ENCODE results near the gene USP25.

USP25 gene

GRCh38 chr21:15729674-15730483 is at the start of gene USP25:
Gene USP25, plus strand, starts transcription at chr21:15729982. Its CDS starts 412 bp downstream, at chr21:15730394.
- Histone ChIP-seq H3K36me3 (ENCODE audit: insufficient read depth, low read length) (no peaks in the 10 kb centered on the region), H3K4me1 (ENCODE audit: control insufficient read depth, insufficient read depth, low read length, unreplicated experiment) (peaks cover 4% of the 10 kb centered on the region), H3K27me3 (ENCODE audit: insufficient read depth, low read length) (no peaks in the 10 kb centered on the region), H3K79me2 (ENCODE audit: control insufficient read depth, insufficient read depth, low read length, unreplicated experiment) (peaks cover 43% of the 10 kb centered on the region), H3K27ac (ENCODE audit: low read depth, low read length) (peak within 1 kb of the TSS; percentile 40; the same call in 1 of the 2 replicates), H3K4me3 (ENCODE audit: low read depth, low read length) (peak within 1 kb of the TSS; percentile 88), H2AFZ (ENCODE audit: low read length, unreplicated experiment) (peak within 1 kb of the TSS; percentile 55)

GRCh38 chr21:15682186-15682895 is 47.4 kb upstream of the USP25 start:
- H3K27me3 ChIP-seq (ENCODE audit: insufficient read depth, low read length) = no peaks in the 10 kb centered on the region
- H3K4me1 ChIP-seq (ENCODE audit: control insufficient read depth, insufficient read depth, low read length, unreplicated experiment) = peaks cover 31% of the 10 kb centered on the region
- peak overlapping the region; percentile 30; the same call in 1 of the 2 replicates for H3K4me3 ChIP-seq (ENCODE audit: low read depth, low read length)
- H3K27ac ChIP-seq (ENCODE audit: low read depth, low read length) = peak overlapping the region; percentile 78
- H3K36me3 ChIP-seq (ENCODE audit: insufficient read depth, low read length) = peaks cover 4% of the 10 kb centered on the region; the same call in 1 of the 2 replicates
- H3K79me2 ChIP-seq (ENCODE audit: control insufficient read depth, insufficient read depth, low read length, unreplicated experiment) = no peaks in the 10 kb centered on the region
- H2AFZ ChIP-seq (ENCODE audit: low read length, unreplicated experiment) = peak overlapping the region; percentile 26

DNA sequence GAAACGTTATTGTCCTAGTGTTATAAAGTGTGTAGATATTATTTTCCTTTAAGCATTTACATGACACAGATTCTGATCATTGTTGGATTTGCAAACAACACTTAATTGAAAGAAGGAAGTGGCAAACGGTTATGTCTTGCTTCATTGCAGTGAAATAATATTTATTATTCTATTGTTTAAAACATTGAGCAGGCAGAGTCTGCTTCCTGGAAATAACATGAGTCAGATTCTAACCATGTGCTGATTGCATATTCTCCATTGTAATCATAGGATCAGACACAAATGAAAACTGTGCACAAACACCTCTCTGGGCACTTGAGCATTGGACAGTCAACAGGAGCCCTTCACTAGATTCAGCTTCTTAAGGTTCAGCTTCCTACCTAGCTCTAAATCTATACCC is 46.8 kb upstream of the USP25 start:
- Histone ChIP-seq H3K4me1 (ENCODE audit: control insufficient read depth, insufficient read depth, low read length, unreplicated experiment) (peaks cover 37% of the 10 kb centered on the region), H2AFZ (ENCODE audit: low read length, unreplicated experiment) (no peak overlapping the region), H3K27ac (ENCODE audit: low read depth, low read length) (peak overlapping the region; percentile 78), H3K79me2 (ENCODE audit: control insufficient read depth, insufficient read depth, low read length, unreplicated experiment) (no peaks in the 10 kb centered on the region), H3K27me3 (ENCODE audit: insufficient read depth, low read length) (no peaks in the 10 kb centered on the region), H3K4me3 (ENCODE audit: low read depth, low read length) (no peak overlapping the region), H3K36me3 (ENCODE audit: insufficient read depth, low read length) (peaks cover 4% of the 10 kb centered on the region; the same call in 1 of the 2 replicates)

DNA sequence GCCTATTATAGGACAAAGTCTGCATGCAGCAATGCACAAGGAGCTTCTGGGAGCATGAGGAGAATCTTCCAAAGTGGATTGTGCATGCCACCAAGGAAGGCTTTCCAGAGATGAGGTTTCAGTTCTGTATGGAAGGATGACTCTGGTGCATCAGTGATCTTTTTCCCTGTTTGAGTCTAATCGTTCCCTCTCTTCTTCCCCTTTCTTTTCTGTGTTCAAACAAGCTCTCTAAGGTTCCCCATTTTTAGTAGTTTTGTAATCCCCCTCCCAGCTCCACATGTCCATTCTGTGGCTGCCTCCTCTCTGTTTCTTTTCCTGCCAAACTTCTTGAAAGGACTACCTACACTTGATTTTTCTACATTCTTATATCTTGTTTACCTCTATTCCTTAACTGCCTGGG is 43.3 kb upstream of the USP25 start:
- peaks cover 4% of the 10 kb centered on the region; the same call in 1 of the 2 replicates for H3K36me3 ChIP-seq (ENCODE audit: insufficient read depth, low read length)
- H3K4me3 ChIP-seq (ENCODE audit: low read depth, low read length) = no peak overlapping the region
- H3K27me3 ChIP-seq (ENCODE audit: insufficient read depth, low read length) = no peaks in the 10 kb centered on the region
- no peaks in the 10 kb centered on the region for H3K79me2 ChIP-seq (ENCODE audit: control insufficient read depth, insufficient read depth, low read length, unreplicated experiment)
- no peak overlapping the region for H2AFZ ChIP-seq (ENCODE audit: low read length, unreplicated experiment)
- H3K27ac ChIP-seq (ENCODE audit: low read depth, low read length) = peak overlapping the region; percentile 57
- H3K4me1 ChIP-seq (ENCODE audit: control insufficient read depth, insufficient read depth, low read length, unreplicated experiment) = peaks cover 59% of the 10 kb centered on the region

DNA sequence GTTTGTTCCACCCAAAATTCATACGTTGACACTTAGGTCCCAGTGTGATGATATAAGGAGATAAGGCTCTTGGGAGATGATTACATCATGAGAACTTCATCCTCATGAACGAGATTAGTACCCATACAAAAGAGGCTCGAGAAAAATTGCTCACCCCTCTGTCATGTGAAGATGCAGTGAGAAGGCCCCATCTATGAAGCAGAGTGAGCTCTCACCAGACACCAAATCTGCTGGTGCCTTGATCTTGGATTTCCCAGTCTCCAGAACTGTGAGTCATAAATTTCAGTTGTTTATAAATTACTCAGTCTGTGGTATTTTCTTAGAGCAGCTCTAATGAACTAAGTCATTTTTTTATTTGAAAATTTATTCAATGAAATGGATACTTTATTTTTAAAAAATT is 42.6 kb upstream of the USP25 start:
- Histone ChIP-seq H3K27me3 (ENCODE audit: insufficient read depth, low read length) (no peaks in the 10 kb centered on the region), H3K4me1 (ENCODE audit: control insufficient read depth, insufficient read depth, low read length, unreplicated experiment) (peaks cover 54% of the 10 kb centered on the region), H3K79me2 (ENCODE audit: control insufficient read depth, insufficient read depth, low read length, unreplicated experiment) (no peaks in the 10 kb centered on the region), H3K27ac (ENCODE audit: low read depth, low read length) (peak overlapping the region; percentile 57), H2AFZ (ENCODE audit: low read length, unreplicated experiment) (no peak overlapping the region), H3K4me3 (ENCODE audit: low read depth, low read length) (no peak overlapping the region), H3K36me3 (ENCODE audit: insufficient read depth, low read length) (peaks cover 4% of the 10 kb centered on the region; the same call in 1 of the 2 replicates)

DNA sequence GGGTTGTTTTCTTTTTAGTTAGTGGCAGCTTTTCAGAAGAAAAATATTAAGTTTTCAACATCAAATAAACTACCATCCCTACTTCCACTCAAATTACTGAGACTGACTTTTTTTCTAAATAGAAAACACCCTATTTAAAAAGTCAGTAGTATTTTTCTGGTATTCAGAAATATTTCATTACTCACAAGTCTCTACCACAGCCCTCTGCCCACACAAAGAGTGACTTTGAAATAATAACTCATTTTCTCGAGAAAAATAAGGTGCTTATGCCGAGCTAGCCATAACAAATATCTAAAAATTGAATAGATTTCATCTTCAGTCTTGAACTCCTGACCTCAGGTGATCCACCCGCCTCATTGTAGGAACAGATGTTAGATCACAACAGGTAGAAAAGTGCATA is 41.8 kb upstream of the USP25 start:
- H3K27me3 ChIP-seq (ENCODE audit: insufficient read depth, low read length) = no peaks in the 10 kb centered on the region
- H3K4me1 ChIP-seq (ENCODE audit: control insufficient read depth, insufficient read depth, low read length, unreplicated experiment) = peaks cover 46% of the 10 kb centered on the region
- H3K36me3 ChIP-seq (ENCODE audit: insufficient read depth, low read length) = peaks cover 4% of the 10 kb centered on the region; the same call in 1 of the 2 replicates
- H3K4me3 ChIP-seq (ENCODE audit: low read depth, low read length) = peak overlapping the region; percentile 50; the same call in 1 of the 2 replicates
- no peaks in the 10 kb centered on the region for H3K79me2 ChIP-seq (ENCODE audit: control insufficient read depth, insufficient read depth, low read length, unreplicated experiment)
- peak overlapping the region; percentile 56 for H3K27ac ChIP-seq (ENCODE audit: low read depth, low read length)
- no peak overlapping the region for H2AFZ ChIP-seq (ENCODE audit: low read length, unreplicated experiment)

DNA sequence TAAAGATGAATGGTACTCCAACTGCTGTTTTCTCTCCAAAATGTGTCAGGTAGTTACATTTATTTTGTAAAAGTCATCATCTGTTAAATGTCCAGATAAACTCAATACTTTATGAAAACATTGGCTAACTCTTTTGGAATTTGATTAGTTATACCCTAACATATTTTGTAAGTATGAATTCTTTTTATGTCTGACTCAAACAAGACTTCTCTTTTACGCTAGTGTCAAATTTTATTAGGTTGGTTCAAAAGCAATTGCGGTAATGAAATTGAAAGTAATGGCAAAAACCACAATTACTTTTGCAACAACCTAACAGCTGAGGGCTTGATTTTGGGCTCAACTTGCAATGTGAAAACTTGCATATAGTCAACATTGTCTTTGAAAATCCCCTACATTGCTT is 41.0 kb upstream of the USP25 start:
- H3K36me3 ChIP-seq (ENCODE audit: insufficient read depth, low read length) = peaks cover 4% of the 10 kb centered on the region; the same call in 1 of the 2 replicates
- H3K27me3 ChIP-seq (ENCODE audit: insufficient read depth, low read length) = no peaks in the 10 kb centered on the region
- H2AFZ ChIP-seq (ENCODE audit: low read length, unreplicated experiment) = peak overlapping the region; percentile 33
- H3K79me2 ChIP-seq (ENCODE audit: control insufficient read depth, insufficient read depth, low read length, unreplicated experiment) = no peaks in the 10 kb centered on the region
- peaks cover 40% of the 10 kb centered on the region for H3K4me1 ChIP-seq (ENCODE audit: control insufficient read depth, insufficient read depth, low read length, unreplicated experiment)
- H3K27ac ChIP-seq (ENCODE audit: low read depth, low read length) = peak overlapping the region; percentile 56
- peak overlapping the region; percentile 50 for H3K4me3 ChIP-seq (ENCODE audit: low read depth, low read length)

- Histone ChIP-seq H3K36me3 (ENCODE audit: insufficient read depth, low read length) (no peaks in the 10 kb centered on the region), H2AFZ (ENCODE audit: low read length, unreplicated experiment) (no peak overlapping the region), H3K27me3 (ENCODE audit: insufficient read depth, low read length) (no peaks in the 10 kb centered on the region), H3K27ac (ENCODE audit: low read depth, low read length) (no peak overlapping the region), H3K4me3 (ENCODE audit: low read depth, low read length) (no peak overlapping the region), H3K4me1 (ENCODE audit: control insufficient read depth, insufficient read depth, low read length, unreplicated experiment) (peaks cover 30% of the 10 kb centered on the region), H3K79me2 (ENCODE audit: control insufficient read depth, insufficient read depth, low read length, unreplicated experiment) (no peaks in the 10 kb centered on the region)
These were observed 37.1 kb upstream of the USP25 start for GRCh38 chr21:15692711-15693110.

- Histone ChIP-seq H3K27ac (ENCODE audit: low read depth, low read length) (no peak overlapping the region), H2AFZ (ENCODE audit: low read length, unreplicated experiment) (no peak overlapping the region), H3K79me2 (ENCODE audit: control insufficient read depth, insufficient read depth, low read length, unreplicated experiment) (no peaks in the 10 kb centered on the region), H3K36me3 (ENCODE audit: insufficient read depth, low read length) (no peaks in the 10 kb centered on the region), H3K4me1 (ENCODE audit: control insufficient read depth, insufficient read depth, low read length, unreplicated experiment) (peaks cover 10% of the 10 kb centered on the region), H3K27me3 (ENCODE audit: insufficient read depth, low read length) (no peaks in the 10 kb centered on the region), H3K4me3 (ENCODE audit: low read depth, low read length) (no peak overlapping the region)
These were observed 34.5 kb upstream of the USP25 start for GRCh38 chr21:15695241-15695640.

GRCh38 chr21:15701830-15702229 is 28.0 kb upstream of the USP25 start:
- Histone ChIP-seq H3K4me1 (ENCODE audit: control insufficient read depth, insufficient read depth, low read length, unreplicated experiment) (peaks cover 5% of the 10 kb centered on the region), H3K4me3 (ENCODE audit: low read depth, low read length) (no peak overlapping the region)

More at GRCh38 chr21:15701830-15702229, 28.0 kb upstream of the USP25 start:
- no peaks in the 10 kb centered on the region for H3K79me2 ChIP-seq (ENCODE audit: control insufficient read depth, insufficient read depth, low read length, unreplicated experiment)
- H3K36me3 ChIP-seq (ENCODE audit: insufficient read depth, low read length) = no peaks in the 10 kb centered on the region
- H3K27ac ChIP-seq (ENCODE audit: low read depth, low read length) = no peak overlapping the region
- no peak overlapping the region for H2AFZ ChIP-seq (ENCODE audit: low read length, unreplicated experiment)
- no peaks in the 10 kb centered on the region for H3K27me3 ChIP-seq (ENCODE audit: insufficient read depth, low read length)

Data from ACC112 (cell line).